Activated T-cell treated with anti-CD3 and anti-CD28 coated beads, Interleukin-2, amount 50 U/mL, for 24 hours (primary cell): ENCODE measurements around the gene SUCO.
A peak's percentile ranks its signal among the peaks of the same experiment; 100 is the strongest.
"Not testable (repeated sequence)": the region's sequence is repeated elsewhere in the genome, so short reads cannot be mapped to it uniquely, and the experiment has no call there.

Experiments
- DNase-seq: peaks from one replicate; pipeline ENCODE4 v3.0.0-alpha.2; 2020
- H3K27ac Mint-ChIP-seq: 2 replicates; pipeline ENCODE4 v1.8.0; 2020; ENCODE audit warnings: mild to moderate bottlenecking, mixed read lengths
- H3K27me3 Mint-ChIP-seq: 2 replicates; pipeline ENCODE4 v1.8.0; 2020; ENCODE audit warnings: mixed read lengths
- H3K36me3 Mint-ChIP-seq: 2 replicates; pipeline ENCODE4 v1.8.0; 2020; ENCODE audit warnings: low read depth, mixed read lengths
- H3K4me1 Mint-ChIP-seq: 2 replicates; pipeline ENCODE4 v1.8.0; 2020; ENCODE audit warnings: low read depth, mixed read lengths
- H3K4me3 Mint-ChIP-seq: 2 replicates; pipeline ENCODE4 v1.8.0; 2020; ENCODE audit warnings: mild to moderate bottlenecking, moderate library complexity, mixed read lengths
- H3K9me3 Mint-ChIP-seq: 2 replicates; pipeline ENCODE4 v1.8.0; 2020; ENCODE audit warnings: mixed read lengths

Gene SUCO

DNA sequence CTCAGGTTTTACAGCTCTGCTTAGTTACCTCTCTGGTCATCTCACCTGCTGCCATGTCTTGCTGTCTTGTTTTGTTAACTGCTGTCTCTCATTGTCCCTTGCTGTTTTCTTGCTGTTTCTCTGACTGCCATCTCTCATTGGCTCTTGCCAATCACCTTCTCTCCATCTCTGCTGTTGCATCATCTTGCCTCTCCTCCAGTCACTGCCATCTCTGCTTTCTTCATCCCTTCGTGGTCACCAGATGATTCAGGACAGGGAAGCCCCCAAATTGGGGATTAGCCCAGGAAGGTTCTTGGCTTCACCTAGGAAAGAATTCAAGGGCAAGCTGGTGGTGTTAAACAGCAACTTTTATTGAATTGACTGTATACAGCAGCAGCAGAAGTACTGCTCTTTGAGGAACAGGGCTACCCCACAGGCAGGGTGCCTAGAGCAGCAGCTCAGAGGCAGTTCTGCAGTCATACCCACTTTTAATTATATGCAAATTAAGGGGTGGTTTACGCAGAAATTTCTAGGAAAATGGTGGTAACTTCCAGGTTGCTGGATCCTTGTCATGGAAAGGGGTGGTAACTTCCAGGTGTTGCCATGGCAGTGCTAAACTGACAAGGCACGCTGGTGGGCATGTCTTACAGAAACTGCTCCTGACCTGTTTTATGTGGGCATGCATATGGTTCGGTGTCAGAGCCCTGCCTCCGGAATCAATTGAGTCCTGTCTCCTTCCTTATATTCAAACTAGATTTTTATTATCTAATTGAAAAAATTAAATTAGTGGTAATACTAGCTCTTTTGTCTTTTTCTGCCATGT lies 33.4 kb downstream of the SUCO start:
- Mint-ChIP-seq H3K4me1 (peaks cover 11% of the 10 kb centered on the region), H3K27ac (peak overlapping the region; percentile 68), H3K4me3 (no peak overlapping the region), H3K27me3 (no peaks in the 10 kb centered on the region), H3K9me3 (peaks cover 4% of the 10 kb centered on the region), H3K36me3 (peaks cover 77% of the 10 kb centered on the region)
- DNase-seq: no peak

DNA sequence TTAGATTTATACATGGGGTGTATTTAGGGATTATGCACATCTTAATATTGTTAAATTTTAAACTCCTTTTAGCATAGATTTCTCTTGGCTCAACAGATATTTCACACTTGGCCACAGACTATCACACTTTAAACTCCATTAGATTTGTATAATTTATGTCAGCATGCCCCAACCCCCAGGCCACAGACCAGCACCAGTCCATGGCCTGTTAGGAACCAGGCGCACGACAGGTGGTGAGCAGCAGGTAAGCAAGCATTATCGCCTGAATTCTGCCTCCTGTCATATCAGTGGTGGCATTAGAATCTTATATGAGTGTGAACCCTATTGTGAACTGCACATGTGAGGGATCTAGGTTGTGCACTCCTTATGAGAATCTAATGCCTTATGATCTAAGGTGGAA lies 34.8 kb downstream of the SUCO start:
- H3K4me3 Mint-ChIP-seq: no peak overlapping the region
- peaks cover 11% of the 10 kb centered on the region for H3K4me1 Mint-ChIP-seq
- H3K9me3 Mint-ChIP-seq: peaks cover 4% of the 10 kb centered on the region
- H3K27me3 Mint-ChIP-seq: no peaks in the 10 kb centered on the region
- DNase-seq: no peak
- peaks cover 73% of the 10 kb centered on the region for H3K36me3 Mint-ChIP-seq
- H3K27ac Mint-ChIP-seq: no peak overlapping the region

DNA sequence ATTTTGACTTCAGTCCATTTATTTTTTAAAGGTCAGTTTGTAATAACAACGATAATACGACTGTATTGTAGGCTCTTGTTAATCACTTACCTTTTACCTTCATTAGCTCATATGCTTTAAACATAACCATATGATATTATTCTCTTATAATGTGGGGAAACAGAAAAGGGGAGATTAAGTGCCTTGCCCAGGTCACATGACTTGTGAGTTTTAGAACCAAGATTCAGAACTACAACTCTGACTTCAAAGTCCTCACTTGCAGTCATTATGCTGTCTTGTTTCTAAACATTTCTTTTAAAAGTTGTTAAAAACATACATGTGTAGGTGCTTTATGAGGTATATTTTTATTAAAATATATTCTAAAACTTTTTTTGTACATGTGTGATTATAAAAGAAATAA lies 41.1 kb downstream of the SUCO start:
- H3K36me3 Mint-ChIP-seq: peaks cover 68% of the 10 kb centered on the region
- H3K4me3 Mint-ChIP-seq: no peak overlapping the region
- H3K27ac Mint-ChIP-seq: no peak overlapping the region
- H3K4me1 Mint-ChIP-seq: no peaks in the 10 kb centered on the region
- no peaks in the 10 kb centered on the region for H3K27me3 Mint-ChIP-seq
- peaks cover 4% of the 10 kb centered on the region for H3K9me3 Mint-ChIP-seq
- no peak for DNase-seq

DNA sequence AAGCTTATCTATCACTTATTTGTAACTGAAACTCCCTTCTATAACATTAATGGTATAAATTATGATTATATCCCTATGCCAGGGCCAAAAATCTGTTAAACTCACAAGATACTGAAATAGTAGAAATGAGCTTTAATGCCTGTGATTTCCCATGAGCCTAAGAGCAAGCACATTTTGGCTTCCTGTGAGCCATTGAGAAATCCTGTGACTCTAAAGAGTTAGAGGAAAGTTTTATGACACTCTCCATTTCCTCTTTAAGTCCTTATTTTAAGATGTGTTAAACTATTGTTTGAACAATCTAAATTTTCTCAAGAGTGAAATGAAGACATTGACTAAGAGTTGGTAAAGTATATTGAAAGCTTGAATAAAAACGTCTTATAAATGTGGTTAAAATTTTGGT lies 45.6 kb downstream of the SUCO start:
- no peak for DNase-seq
- Mint-ChIP-seq H3K36me3 (peaks cover 78% of the 10 kb centered on the region), H3K4me1 (peaks cover 17% of the 10 kb centered on the region), H3K4me3 (no peak overlapping the region), H3K9me3 (no peaks in the 10 kb centered on the region), H3K27me3 (no peaks in the 10 kb centered on the region), H3K27ac (no peak overlapping the region)

DNA sequence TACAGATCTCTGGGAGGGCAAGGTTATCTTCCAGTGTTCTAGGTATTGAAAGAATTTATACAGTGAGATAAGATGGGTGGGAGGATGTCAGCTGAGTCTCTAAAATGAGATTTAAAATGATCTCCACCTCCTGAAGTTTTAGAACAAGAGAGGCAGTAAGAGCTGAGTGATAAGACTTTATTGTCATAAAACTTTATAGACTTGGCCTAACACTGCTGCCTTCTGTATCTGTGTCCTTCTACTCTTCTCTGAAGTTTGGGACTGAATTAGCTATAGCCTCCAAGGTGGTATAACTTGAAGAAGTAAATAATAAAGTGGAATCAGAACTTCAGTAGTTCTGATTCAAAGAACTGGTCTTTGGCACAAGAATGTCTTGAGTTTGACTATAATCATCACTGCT lies 48.3 kb downstream of the SUCO start:
- H3K27ac Mint-ChIP-seq: no peak overlapping the region
- no peak overlapping the region for H3K4me3 Mint-ChIP-seq
- peaks cover 65% of the 10 kb centered on the region for H3K36me3 Mint-ChIP-seq
- no peaks in the 10 kb centered on the region for H3K27me3 Mint-ChIP-seq
- no peak for DNase-seq
- peaks cover 22% of the 10 kb centered on the region for H3K4me1 Mint-ChIP-seq
- no peaks in the 10 kb centered on the region for H3K9me3 Mint-ChIP-seq

DNA sequence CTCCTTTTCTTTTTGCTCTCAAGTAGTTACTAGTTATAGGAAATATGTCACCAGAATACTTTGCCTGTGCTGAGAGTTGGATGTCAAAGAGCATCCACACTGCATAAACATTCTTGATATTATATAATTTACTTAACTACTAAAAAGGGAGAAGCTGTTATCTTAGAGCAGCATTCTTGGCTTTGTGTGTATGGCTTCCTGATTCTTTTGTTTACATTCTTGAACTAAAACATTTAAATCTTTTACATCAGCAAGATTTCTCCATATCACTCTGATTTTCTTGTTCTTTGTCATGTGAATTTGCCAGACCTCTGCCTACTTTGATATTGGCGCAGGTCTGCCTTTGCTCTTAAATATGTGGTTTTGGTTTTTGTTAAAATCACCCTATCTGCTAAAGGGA lies 48.8 kb downstream of the SUCO start:
- peaks cover 68% of the 10 kb centered on the region for H3K36me3 Mint-ChIP-seq
- no peaks in the 10 kb centered on the region for H3K27me3 Mint-ChIP-seq
- no peak overlapping the region for H3K4me3 Mint-ChIP-seq
- no peak for DNase-seq
- no peak overlapping the region for H3K27ac Mint-ChIP-seq
- H3K9me3 Mint-ChIP-seq: no peaks in the 10 kb centered on the region
- H3K4me1 Mint-ChIP-seq: peaks cover 24% of the 10 kb centered on the region

DNA sequence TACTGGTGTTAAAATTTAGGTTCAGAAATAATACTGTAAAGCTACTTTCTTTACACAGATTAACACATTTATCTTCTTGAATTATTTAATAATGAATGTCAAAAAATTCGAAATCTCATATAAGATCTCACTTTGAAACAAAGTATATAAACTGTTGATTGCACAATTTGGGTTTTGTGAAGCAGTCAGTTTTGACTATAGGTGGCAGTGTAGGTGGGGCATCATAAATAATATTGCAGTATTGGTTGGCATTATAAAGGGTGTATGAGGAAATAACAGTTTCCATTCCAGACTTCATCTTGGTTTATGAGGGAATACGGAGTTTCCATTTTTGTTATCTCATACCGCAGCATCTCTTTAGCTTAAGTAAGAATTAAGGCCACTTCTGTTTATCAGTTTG lies 49.9 kb downstream of the SUCO start:
- no peak for DNase-seq
- Mint-ChIP-seq H3K27ac (no peak overlapping the region), H3K27me3 (no peaks in the 10 kb centered on the region), H3K9me3 (no peaks in the 10 kb centered on the region), H3K4me3 (no peak overlapping the region), H3K4me1 (peaks cover 27% of the 10 kb centered on the region), H3K36me3 (peaks cover 69% of the 10 kb centered on the region)

DNA sequence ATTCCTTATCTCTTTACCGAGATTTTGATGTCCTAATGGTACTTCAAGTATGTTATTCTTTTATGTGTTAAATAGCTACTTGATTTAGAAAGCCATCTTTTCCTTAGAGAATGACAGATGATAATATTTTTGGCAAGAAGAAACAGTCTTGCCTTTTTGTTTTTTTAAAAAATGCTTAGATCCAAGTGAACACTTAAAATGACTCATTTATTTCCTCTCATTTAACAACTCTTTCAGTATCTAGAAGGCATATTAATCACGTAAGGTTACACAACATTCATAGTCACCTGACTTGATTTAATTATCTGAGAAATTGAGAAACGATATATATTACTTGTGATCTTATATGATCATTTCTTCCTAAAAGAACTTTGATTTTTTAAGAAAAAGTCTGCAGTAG lies 52.4 kb downstream of the SUCO start:
- H3K27me3 Mint-ChIP-seq: no peaks in the 10 kb centered on the region
- H3K4me3 Mint-ChIP-seq: no peak overlapping the region
- peaks cover 71% of the 10 kb centered on the region for H3K36me3 Mint-ChIP-seq
- H3K9me3 Mint-ChIP-seq: no peaks in the 10 kb centered on the region
- DNase-seq: no peak
- H3K4me1 Mint-ChIP-seq: peaks cover 51% of the 10 kb centered on the region
- H3K27ac Mint-ChIP-seq: no peak overlapping the region

DNA sequence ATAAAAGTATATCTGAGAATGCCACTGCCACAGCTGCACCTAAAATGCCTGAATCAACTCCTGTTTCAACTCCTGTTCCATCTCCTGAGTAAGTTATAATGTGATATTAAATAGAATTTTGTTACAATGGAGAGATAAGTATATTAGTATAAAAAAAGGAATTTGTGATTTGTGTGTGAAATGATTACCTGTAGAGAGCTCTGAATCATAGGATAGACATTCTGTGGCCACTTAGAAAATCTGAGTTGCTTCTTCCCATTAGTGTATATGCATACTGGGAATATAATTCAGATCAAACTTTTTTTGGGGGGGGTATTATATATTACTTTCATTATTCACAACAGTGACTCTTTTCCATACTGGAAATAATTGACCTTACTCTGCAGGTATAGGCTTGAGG lies 52.9 kb downstream of the SUCO start:
- H3K27me3 Mint-ChIP-seq: no peaks in the 10 kb centered on the region
- H3K36me3 Mint-ChIP-seq: peaks cover 71% of the 10 kb centered on the region
- peaks cover 56% of the 10 kb centered on the region for H3K4me1 Mint-ChIP-seq
- H3K27ac Mint-ChIP-seq: no peak overlapping the region
- no peak for DNase-seq
- no peak overlapping the region for H3K4me3 Mint-ChIP-seq
- no peaks in the 10 kb centered on the region for H3K9me3 Mint-ChIP-seq

DNA sequence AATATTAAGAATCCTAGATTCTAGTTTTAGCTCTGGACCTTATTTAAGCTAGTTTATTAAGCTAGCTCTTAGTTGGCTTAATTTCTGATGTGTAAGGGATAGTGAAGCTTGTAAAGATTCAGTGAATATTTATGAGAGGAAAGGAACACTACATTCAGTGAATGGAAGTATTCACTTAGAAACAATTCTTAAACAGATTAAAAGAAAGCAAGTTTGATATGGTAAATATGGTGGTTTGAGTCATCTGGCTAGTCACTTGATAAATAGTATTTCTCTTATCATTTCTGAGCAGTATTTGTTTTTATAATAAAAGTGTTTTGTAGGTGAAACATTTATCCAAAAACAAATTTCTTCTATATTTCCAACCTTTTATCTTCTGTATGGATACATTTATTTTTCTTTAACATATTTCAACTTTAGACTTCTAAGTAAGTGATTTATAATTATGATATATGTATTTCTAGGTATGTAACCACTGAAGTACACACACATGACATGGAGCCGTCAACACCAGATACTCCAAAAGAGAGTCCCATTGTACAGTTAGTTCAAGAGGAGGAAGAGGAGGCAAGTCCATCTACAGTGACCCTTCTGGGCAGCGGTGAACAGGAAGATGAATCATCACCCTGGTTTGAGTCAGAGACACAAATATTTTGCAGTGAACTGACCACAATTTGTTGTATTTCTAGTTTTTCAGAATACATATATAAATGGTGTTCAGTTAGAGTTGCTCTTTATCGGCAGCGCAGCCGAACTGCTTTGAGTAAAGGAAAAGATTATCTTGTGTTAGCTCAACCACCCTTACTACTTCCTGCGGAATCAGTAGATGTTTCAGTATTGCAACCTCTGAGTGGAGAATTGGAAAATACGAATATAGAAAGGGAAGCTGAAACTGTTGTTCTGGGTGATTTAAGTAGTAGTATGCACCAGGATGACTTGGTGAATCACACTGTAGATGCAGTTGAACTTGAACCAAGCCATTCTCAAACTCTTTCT lies 55.6 kb downstream of the SUCO start:
- DNase-seq: no peak
- H3K4me3 Mint-ChIP-seq: peak overlapping the region; percentile 23
- peaks cover 73% of the 10 kb centered on the region for H3K36me3 Mint-ChIP-seq
- H3K27ac Mint-ChIP-seq: peak overlapping the region; percentile 87
- peaks cover 40% of the 10 kb centered on the region for H3K4me1 Mint-ChIP-seq
- no peaks in the 10 kb centered on the region for H3K9me3 Mint-ChIP-seq
- no peaks in the 10 kb centered on the region for H3K27me3 Mint-ChIP-seq

DNA sequence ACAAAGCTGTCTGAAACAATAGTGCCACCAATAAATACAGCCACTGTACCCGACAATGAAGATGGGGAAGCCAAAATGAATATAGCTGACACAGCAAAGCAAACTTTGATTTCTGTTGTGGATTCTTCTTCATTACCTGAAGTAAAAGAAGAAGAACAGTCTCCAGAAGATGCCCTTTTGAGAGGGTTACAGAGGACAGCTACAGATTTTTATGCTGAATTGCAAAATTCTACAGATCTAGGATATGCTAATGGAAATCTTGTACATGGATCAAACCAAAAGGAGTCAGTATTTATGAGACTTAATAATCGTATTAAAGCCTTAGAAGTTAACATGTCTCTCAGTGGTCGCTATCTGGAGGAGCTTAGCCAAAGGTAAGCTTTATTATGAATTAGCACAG lies 56.6 kb downstream of the SUCO start:
- DNase-seq: no peak
- Mint-ChIP-seq H3K27me3 (no peaks in the 10 kb centered on the region), H3K36me3 (peaks cover 82% of the 10 kb centered on the region), H3K27ac (peak overlapping the region; percentile 87), H3K4me3 (peak overlapping the region; percentile 23), H3K4me1 (peaks cover 42% of the 10 kb centered on the region), H3K9me3 (no peaks in the 10 kb centered on the region)

DNA sequence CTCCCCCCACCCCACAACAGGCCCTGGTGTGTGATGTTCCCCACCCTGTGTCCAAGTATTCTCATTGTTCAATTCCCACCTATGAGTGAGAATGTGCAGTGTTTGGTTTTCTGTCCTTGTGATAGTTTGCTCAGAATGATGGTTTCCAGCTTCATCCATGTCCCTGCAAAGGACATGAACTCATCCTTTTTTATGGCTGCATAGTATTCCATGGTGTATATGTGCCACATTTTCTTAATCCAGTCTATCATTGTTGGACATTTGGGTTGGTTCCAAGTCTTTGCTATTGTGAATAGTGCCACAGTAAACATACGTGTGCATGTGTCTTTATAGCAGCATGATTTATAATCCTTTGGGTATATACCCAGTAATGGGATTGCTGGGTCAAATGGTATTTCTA lies 58.5 kb downstream of the SUCO start:
- H3K36me3 Mint-ChIP-seq: peaks cover 93% of the 10 kb centered on the region
- H3K27ac Mint-ChIP-seq, H3K4me3 Mint-ChIP-seq, H3K9me3 Mint-ChIP-seq, DNase-seq, H3K27me3 Mint-ChIP-seq: not testable (repeated sequence)
- peaks cover 48% of the 10 kb centered on the region for H3K4me1 Mint-ChIP-seq

DNA sequence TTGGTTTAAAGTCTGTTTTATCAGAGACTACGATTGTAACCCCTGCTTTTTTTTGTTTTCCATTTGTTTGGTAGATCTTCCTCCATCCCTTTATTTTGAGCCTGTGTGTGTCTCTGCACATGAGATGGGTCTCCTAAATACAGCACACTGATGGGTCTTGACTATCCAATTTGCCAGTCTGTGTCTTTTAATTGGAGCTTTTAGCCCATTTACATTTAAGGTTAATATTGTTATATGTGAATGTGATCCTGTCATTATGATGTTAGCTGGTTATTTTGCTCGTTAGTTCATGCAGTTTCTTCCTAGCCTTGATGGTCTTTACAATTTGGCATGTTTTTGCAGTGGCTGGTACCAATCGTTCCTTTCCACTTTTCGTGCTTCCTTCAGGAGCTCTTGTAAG lies 62.1 kb downstream of the SUCO start:
- not testable (repeated sequence) for H3K4me3 Mint-ChIP-seq

DNA sequence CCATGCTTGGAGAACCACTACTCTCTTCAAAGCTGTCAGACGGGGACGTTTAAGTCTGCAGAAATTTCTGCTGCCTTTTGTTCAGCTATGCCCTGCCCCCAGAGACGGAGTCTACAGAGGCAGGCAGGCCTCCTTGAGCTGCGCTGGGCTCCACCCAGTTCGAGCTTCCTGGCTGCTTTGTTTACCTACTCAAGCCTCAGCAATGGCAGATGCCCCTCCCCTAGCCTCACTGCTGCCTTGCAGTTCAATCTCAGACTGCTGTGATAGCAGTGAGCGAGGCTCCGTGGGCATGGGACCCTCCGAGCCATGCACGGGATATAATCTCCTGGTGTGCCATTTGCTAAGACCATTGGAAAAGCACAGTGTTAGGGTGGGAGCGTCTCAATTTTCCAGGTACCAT lies 63.8 kb downstream of the SUCO start:
- H3K27ac Mint-ChIP-seq, H3K9me3 Mint-ChIP-seq, H3K27me3 Mint-ChIP-seq, DNase-seq, H3K4me3 Mint-ChIP-seq: not testable (repeated sequence)
- Mint-ChIP-seq H3K4me1 (peaks cover 13% of the 10 kb centered on the region), H3K36me3 (peaks cover 84% of the 10 kb centered on the region)

More for the DNA sequence above, 62.1 kb downstream of the SUCO start:
- peaks cover 21% of the 10 kb centered on the region for H3K4me1 Mint-ChIP-seq
- H3K9me3 Mint-ChIP-seq, H3K27ac Mint-ChIP-seq, DNase-seq, H3K27me3 Mint-ChIP-seq: not testable (repeated sequence)
- peaks cover 88% of the 10 kb centered on the region for H3K36me3 Mint-ChIP-seq

DNA sequence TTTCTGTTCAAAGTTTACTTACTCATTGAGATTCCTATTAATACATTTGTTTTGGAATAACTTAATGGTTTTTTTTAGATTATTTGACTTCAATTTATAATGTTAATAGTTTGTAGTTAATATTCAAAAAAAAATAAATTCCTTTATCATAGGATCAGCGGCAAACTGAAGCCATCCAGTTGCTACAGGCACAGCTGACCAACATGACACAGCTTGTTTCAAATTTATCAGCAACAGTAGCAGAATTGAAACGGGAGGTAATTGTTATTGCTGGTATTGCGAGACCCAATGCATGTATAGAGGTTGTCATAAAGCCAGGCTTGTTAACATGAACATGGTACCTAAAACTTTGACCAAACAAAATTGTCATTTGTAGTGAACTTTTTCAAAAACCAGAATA lies 67.0 kb downstream of the SUCO start:
- no peaks in the 10 kb centered on the region for H3K27me3 Mint-ChIP-seq
- H3K9me3 Mint-ChIP-seq: no peaks in the 10 kb centered on the region
- no peak overlapping the region for H3K4me3 Mint-ChIP-seq
- H3K27ac Mint-ChIP-seq: no peak overlapping the region
- peaks cover 79% of the 10 kb centered on the region for H3K36me3 Mint-ChIP-seq
- peaks cover 17% of the 10 kb centered on the region for H3K4me1 Mint-ChIP-seq
- DNase-seq: no peak
